Dendritic cell treated with granulocyte-macrophage colony-stimulating factor and Interleukin-4, amounts not matched to agents 40 ng/mL and 50 ng/mL, for 4 days (primary cell): ENCODE measurements around the gene NDUFS8.

ENCODE experiments used
- H3K27ac Mint-ChIP-seq: one replicate; pipeline ENCODE4 v1.8.0; 2022; ENCODE audit warnings: mild to moderate bottlenecking, mixed read lengths
- H3K27me3 Mint-ChIP-seq: one replicate; pipeline ENCODE4 v1.8.0; 2022; ENCODE audit warnings: mild to moderate bottlenecking, mixed read lengths
- H3K36me3 Mint-ChIP-seq: one replicate; pipeline ENCODE4 v1.8.0; 2022; ENCODE audit warnings: low read depth, mixed read lengths
- H3K4me1 Mint-ChIP-seq: one replicate; pipeline ENCODE4 v1.8.0; 2022; ENCODE audit warnings: low read depth, mixed read lengths
- H3K4me3 Mint-ChIP-seq: one replicate; pipeline ENCODE4 v1.8.0; 2022; ENCODE audit warnings: mild to moderate bottlenecking, moderate library complexity, mixed read lengths
- H3K9me3 Mint-ChIP-seq: one replicate; pipeline ENCODE4 v1.8.0; 2022; ENCODE audit warnings: mixed read lengths
- intact Hi-C: fragments of 100-400 bp; cut with micrococcal nuclease; formaldehyde crosslinking; loops from one replicate; pipeline ENCODE4 v1.15.0; 2022

The NDUFS8 gene

GRCh38 chr11:68067991-68068390 lies 37.5 kb downstream of the NDUFS8 start:
- Mint-ChIP-seq H3K27me3 (no peaks in the 10 kb centered on the region), H3K27ac (no peak overlapping the region), H3K4me1 (peaks cover 41% of the 10 kb centered on the region), H3K4me3 (no peak overlapping the region), H3K9me3 (no peaks in the 10 kb centered on the region), H3K36me3 (peaks cover 88% of the 10 kb centered on the region)
- intact Hi-C loops, result no loop called here

- Mint-ChIP-seq H3K4me1 (peaks cover 13% of the 10 kb centered on the region), H3K9me3 (no peaks in the 10 kb centered on the region), H3K27me3 (no peaks in the 10 kb centered on the region), H3K27ac (no peak overlapping the region), H3K36me3 (peaks cover 93% of the 10 kb centered on the region), H3K4me3 (no peak overlapping the region)
- intact Hi-C loops, result loop anchor here (10.0 kb wide), 1 partner anchor 113 kb away; no protein-coding TSS in a partner anchor
Measured at GRCh38 chr11:68071281-68072048, 41.0 kb downstream of the NDUFS8 start.

- Mint-ChIP-seq H3K4me1 (peaks cover 19% of the 10 kb centered on the region), H3K36me3 (peaks cover 89% of the 10 kb centered on the region), H3K4me3 (no peak overlapping the region), H3K9me3 (no peaks in the 10 kb centered on the region), H3K27ac (no peak overlapping the region), H3K27me3 (no peaks in the 10 kb centered on the region)
- intact Hi-C loops, result loop anchor here (10.0 kb wide), 1 partner anchor 110 kb away; no protein-coding TSS in a partner anchor
Measured at GRCh38 chr11:68074584-68075352, 44.3 kb downstream of the NDUFS8 start.

- H3K36me3 Mint-ChIP-seq, result peaks cover 91% of the 10 kb centered on the region
Measured at GRCh38 chr11:68076371-68077042, 46.0 kb downstream of the NDUFS8 start.

GRCh38 chr11:68077617-68078582 lies 47.4 kb downstream of the NDUFS8 start:
- intact Hi-C loops, result loop anchor here (10.0 kb wide), 1 partner anchor 107 kb away; no protein-coding TSS in a partner anchor
- Mint-ChIP-seq H3K36me3 (peaks cover 84% of the 10 kb centered on the region), H3K27ac (no peak overlapping the region), H3K27me3 (no peaks in the 10 kb centered on the region), H3K4me3 (no peak overlapping the region), H3K4me1 (peaks cover 6% of the 10 kb centered on the region), H3K9me3 (no peaks in the 10 kb centered on the region)

More at GRCh38 chr11:68076371-68077042, 46.0 kb downstream of the NDUFS8 start:
- Mint-ChIP-seq H3K9me3 (no peaks in the 10 kb centered on the region), H3K4me1 (peaks cover 11% of the 10 kb centered on the region), H3K27me3 (no peaks in the 10 kb centered on the region), H3K27ac (no peak overlapping the region), H3K4me3 (no peak overlapping the region)
- intact Hi-C loops, result loop anchor here (10.0 kb wide), 1 partner anchor 108 kb away; no protein-coding TSS in a partner anchor

- Mint-ChIP-seq H3K4me3 (no peak overlapping the region), H3K27ac (no peak overlapping the region), H3K36me3 (peaks cover 60% of the 10 kb centered on the region), H3K9me3 (no peaks in the 10 kb centered on the region), H3K27me3 (no peaks in the 10 kb centered on the region), H3K4me1 (peaks cover 6% of the 10 kb centered on the region)
- intact Hi-C loops, result no loop called here
Measured at GRCh38 chr11:68080860-68081259, 50.4 kb downstream of the NDUFS8 start.

- H3K36me3 Mint-ChIP-seq, result peaks cover 55% of the 10 kb centered on the region
- no peak overlapping the region for H3K27ac Mint-ChIP-seq
- no peaks in the 10 kb centered on the region for H3K27me3 Mint-ChIP-seq
- no peaks in the 10 kb centered on the region for H3K9me3 Mint-ChIP-seq
- intact Hi-C loops, result no loop called here
- peaks cover 6% of the 10 kb centered on the region for H3K4me1 Mint-ChIP-seq
- no peak overlapping the region for H3K4me3 Mint-ChIP-seq
Measured at GRCh38 chr11:68081691-68082090, 51.2 kb downstream of the NDUFS8 start.

- Mint-ChIP-seq H3K4me3 (no peak overlapping the region), H3K27me3 (no peaks in the 10 kb centered on the region), H3K27ac (no peak overlapping the region), H3K4me1 (peaks cover 6% of the 10 kb centered on the region), H3K9me3 (no peaks in the 10 kb centered on the region), H3K36me3 (peaks cover 47% of the 10 kb centered on the region)
- intact Hi-C loops, result no loop called here
Measured at GRCh38 chr11:68082481-68082880, 52.0 kb downstream of the NDUFS8 start.

- intact Hi-C loops, result no loop called here
- peaks cover under 1% of the 10 kb centered on the region for H3K4me1 Mint-ChIP-seq
Measured at GRCh38 chr11:68083517-68083916, 53.0 kb downstream of the NDUFS8 start.

More at GRCh38 chr11:68083517-68083916, 53.0 kb downstream of the NDUFS8 start:
- Mint-ChIP-seq H3K27me3 (no peaks in the 10 kb centered on the region), H3K9me3 (no peaks in the 10 kb centered on the region), H3K4me3 (no peak overlapping the region), H3K27ac (no peak overlapping the region), H3K36me3 (peaks cover 37% of the 10 kb centered on the region)
